CD4-positive, CD25-positive, alpha-beta regulatory T cell (primary cell): ENCODE data around the gene FIP1L1. TPM values are rescaled to one million over a fixed set of nuclear protein-coding genes. Genes with fewer than 3 reads are reported as not detected.

Experiments used
- ATAC-seq, 2 donors: fragments of 150-1000 bp; cut with Tn5 transposase; one replicate each; pipeline ENCODE4 v1.10.0; 2021; ENCODE audit warnings: low read depth in 2 of 2, moderate number of reproducible peaks in 2 of 2, moderate library complexity in 1 of 2
- DNase-seq, 3 donors: peaks; one replicate each; pipeline versions ENCODE4 v3.0.0 to v3.0.0-alpha.2; 2012 to 2022; ENCODE audit warnings: mixed read lengths in 1 of 3
- H3K27ac ChIP-seq: one replicate; pipeline ENCODE4 v1.7.0; 2013; ENCODE audit warnings: mild to moderate bottlenecking, low read length; ENCODE audit not compliant: insufficient read depth, poor library complexity, severe bottlenecking
- H3K27me3 ChIP-seq: one replicate; pipeline ENCODE4 v1.7.0; 2013; ENCODE audit warnings: low read length; ENCODE audit not compliant: control insufficient read depth, insufficient read depth
- H3K36me3 ChIP-seq: one replicate; pipeline ENCODE4 v1.7.0; 2013; ENCODE audit warnings: mild to moderate bottlenecking, low read length, moderate library complexity; ENCODE audit not compliant: control insufficient read depth, insufficient read depth
- H3K4me1 ChIP-seq: 2 replicates; pipeline ENCODE4 v1.7.0; 2013; ENCODE audit warnings: mild to moderate bottlenecking, low read length; ENCODE audit not compliant: insufficient read depth, control insufficient read depth, poor library complexity, severe bottlenecking
- H3K4me3 ChIP-seq: one replicate; pipeline ENCODE4 v1.7.0; 2013; ENCODE audit warnings: low read depth, mild to moderate bottlenecking, low read length, moderate library complexity
- H3K9me3 ChIP-seq, 2 experiments: 1 replicate in 1 of 2; 2 replicates in 1 of 2; pipeline ENCODE4 v1.7.0; 2013; ENCODE audit warnings: low read length in 2 of 2, mild to moderate bottlenecking in 1 of 2, moderate library complexity in 1 of 2; ENCODE audit not compliant: control insufficient read depth in 2 of 2
- H3K27ac Mint-ChIP-seq, 3 donors: one replicate each; pipeline ENCODE4 v1.8.0; 2020 to 2022; ENCODE audit warnings: mild to moderate bottlenecking in 3 of 3, mixed read lengths in 3 of 3, moderate library complexity in 2 of 3
- H3K27me3 Mint-ChIP-seq: one replicate; pipeline ENCODE4 v1.8.0; 2022; ENCODE audit warnings: mild to moderate bottlenecking, mixed read lengths
- H3K36me3 Mint-ChIP-seq: one replicate; pipeline ENCODE4 v1.8.0; 2020; ENCODE audit warnings: mixed read lengths
- H3K4me1 Mint-ChIP-seq, 4 donors: one replicate each; pipeline ENCODE4 v1.8.0; 2020 to 2022; ENCODE audit warnings: mixed read lengths in 4 of 4, mild to moderate bottlenecking in 1 of 4
- H3K4me3 Mint-ChIP-seq, 4 donors: one replicate each; pipeline ENCODE4 v1.8.0; 2020 to 2022; ENCODE audit warnings: mild to moderate bottlenecking in 4 of 4, mixed read lengths in 4 of 4, moderate library complexity in 3 of 4
- H3K9me3 Mint-ChIP-seq, 7 donors: one replicate each; pipeline ENCODE4 v1.8.0; 2020 to 2022; ENCODE audit warnings: mixed read lengths in 7 of 7, mild to moderate bottlenecking in 3 of 7, moderate library complexity in 2 of 7
- polyA plus RNA-seq, 4 donors: library from polyadenylated mRNA; unstranded; fragments of 300-500 nt; fragmentation: Illumina TruSeq; gene quantifications; one replicate each; pipeline ENCODE4 v1.2.3, GENCODE V29; 2021
- total RNA-seq: library from RNA; stranded (reverse); gene quantifications from one replicate; pipeline ENCODE4 v1.2.3, GENCODE V29; 2022

Gene FIP1L1
- total and polyA plus RNA-seq, 5 donors from 2014 or later: 68.7 to 78.1 (median 70.9) TPM

GRCh38 chr4:53366301-53366716, 11.1 kb upstream of the FIP1L1 start:
- Mint-ChIP-seq H3K4me1 (peaks cover 22 to 49% (median 33%) of the 10 kb centered on the region in 4 donors), H3K4me3 (peak overlapping the region; percentile 93 to 98 (median 96)), H3K27ac (peak overlapping the region; percentile 98 to 99 (median 98)), H3K27me3 (peaks cover 30% of the 10 kb centered on the region), H3K36me3 (no peaks in the 10 kb centered on the region), H3K9me3 (peaks cover 0 to 2% (median 0%) of the 10 kb centered on the region in 7 donors)
- H3K36me3 ChIP-seq: no peaks in the 10 kb centered on the region
- no peak for DNase-seq
- H3K4me1 ChIP-seq: peaks cover 34% of the 10 kb centered on the region
- peaks cover 19% of the 10 kb centered on the region for H3K27me3 ChIP-seq
- peak overlapping the region; percentile 84 for H3K27ac ChIP-seq
- no peaks in the 10 kb centered on the region for H3K9me3 ChIP-seq
- no peak for ATAC-seq
- peak overlapping the region; percentile 95 for H3K4me3 ChIP-seq

DNA sequence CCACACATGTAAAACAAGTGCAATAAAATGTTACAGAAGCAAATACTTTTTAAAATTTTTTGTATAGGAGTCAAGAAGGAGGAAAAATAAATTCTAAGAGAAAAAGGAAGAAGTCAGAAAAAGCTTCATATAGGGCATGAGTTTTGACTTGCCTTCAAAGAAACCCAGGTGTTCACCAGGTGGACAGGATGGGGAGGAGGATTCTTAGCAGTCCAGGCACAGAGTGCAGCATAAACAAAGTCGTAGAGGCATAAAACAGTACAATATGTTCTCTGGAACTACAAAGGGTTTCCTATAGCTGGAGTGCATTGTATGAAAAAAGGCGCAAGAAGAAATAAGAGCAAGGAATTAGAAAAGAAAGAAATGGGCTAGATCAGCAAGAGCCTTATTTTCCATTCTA, 9.7 kb upstream of the FIP1L1 start:
- H3K27me3 ChIP-seq: peaks cover 28% of the 10 kb centered on the region
- Mint-ChIP-seq H3K4me3 (peak overlapping the region in 2 of 4 donors; percentile 47 to 98), H3K4me1 (peaks cover 12 to 38% (median 23%) of the 10 kb centered on the region in 4 donors), H3K36me3 (no peaks in the 10 kb centered on the region), H3K27me3 (peaks cover 36% of the 10 kb centered on the region), H3K9me3 (peaks cover 0 to 4% (median 0%) of the 10 kb centered on the region in 7 donors), H3K27ac (peak overlapping the region in 1 of 3 donors; percentile 4)
- no peaks in the 10 kb centered on the region for H3K36me3 ChIP-seq
- ATAC-seq (no peak), DNase-seq (no peak)
- H3K27ac ChIP-seq: no peak overlapping the region
- no peaks in the 10 kb centered on the region for H3K9me3 ChIP-seq
- H3K4me1 ChIP-seq: peaks cover 24% of the 10 kb centered on the region
- no peak overlapping the region for H3K4me3 ChIP-seq

DNA sequence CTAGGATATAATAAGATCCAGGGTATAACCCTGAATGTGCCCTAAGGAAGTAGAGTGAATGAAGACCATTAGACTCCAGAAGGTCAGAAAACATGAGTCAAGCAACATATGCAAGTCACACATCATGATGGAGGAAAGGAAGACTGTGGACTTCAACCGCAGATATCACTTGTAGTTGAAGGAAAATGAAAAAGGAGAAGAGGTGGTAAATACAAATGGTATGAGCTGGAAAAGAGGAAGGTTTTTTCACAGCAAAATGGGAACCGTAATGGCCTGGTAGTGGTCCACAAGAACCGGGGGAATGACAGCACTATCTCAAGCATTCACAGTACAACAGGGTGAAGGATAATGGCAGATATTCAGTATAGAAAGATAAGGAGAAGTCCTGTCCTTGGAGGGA, 6.4 kb upstream of the FIP1L1 start:
- Histone ChIP-seq H3K4me1 (peaks cover 7% of the 10 kb centered on the region), H3K36me3 (no peaks in the 10 kb centered on the region), H3K27ac (no peak overlapping the region), H3K4me3 (no peak overlapping the region), H3K27me3 (peaks cover 34% of the 10 kb centered on the region), H3K9me3 (no peaks in the 10 kb centered on the region)
- DNase-seq (no peak), ATAC-seq (no peak)
- Mint-ChIP-seq H3K4me3 (no peak overlapping the region), H3K4me1 (peaks cover 0 to 13% (median 9%) of the 10 kb centered on the region in 4 donors), H3K9me3 (peaks cover 0 to 4% (median 0%) of the 10 kb centered on the region in 7 donors), H3K27ac (no peak overlapping the region), H3K36me3 (no peaks in the 10 kb centered on the region), H3K27me3 (peaks cover 55% of the 10 kb centered on the region)

DNA sequence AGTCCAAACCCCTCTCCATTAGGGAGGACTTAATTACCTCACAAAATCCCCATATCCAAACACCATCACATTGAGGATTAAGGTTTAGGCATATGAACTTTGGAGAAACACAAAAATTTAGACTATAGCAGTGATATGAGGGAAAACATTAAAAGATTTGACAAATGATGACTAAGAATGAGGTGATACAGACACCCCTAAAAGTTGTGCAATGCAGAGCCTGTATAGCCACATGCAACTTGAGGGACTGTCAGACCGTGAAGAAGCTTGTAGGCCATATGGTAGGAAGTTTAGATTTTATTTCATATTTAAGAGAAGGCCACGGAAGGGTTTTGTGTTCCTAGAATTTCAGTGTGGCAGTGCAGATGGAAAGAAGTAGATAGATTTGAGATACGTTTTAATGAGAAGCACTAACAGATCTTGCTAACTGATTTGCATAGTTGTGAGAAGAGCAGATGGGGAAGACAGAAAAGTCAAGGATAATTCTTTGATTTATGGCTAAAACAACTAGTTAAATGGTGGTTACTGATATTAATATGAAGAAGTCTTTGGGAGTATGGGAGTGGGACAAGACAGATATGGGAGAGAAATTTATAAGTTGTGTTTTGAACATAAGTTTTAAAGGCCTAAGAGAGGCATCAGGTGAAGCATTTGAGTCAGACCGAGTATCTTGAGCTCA, 5.5 kb upstream of the FIP1L1 start:
- Histone ChIP-seq H3K27ac (no peak overlapping the region), H3K9me3 (no peaks in the 10 kb centered on the region), H3K36me3 (no peaks in the 10 kb centered on the region), H3K4me1 (peaks cover 2% of the 10 kb centered on the region), H3K27me3 (peaks cover 34% of the 10 kb centered on the region), H3K4me3 (no peak overlapping the region)
- DNase-seq (no peak), ATAC-seq (no peak)
- H3K4me1 Mint-ChIP-seq: peaks cover 5 to 7% (median 7%) of the 10 kb centered on the region in 4 donors
- H3K36me3 Mint-ChIP-seq: no peaks in the 10 kb centered on the region
- H3K4me3 Mint-ChIP-seq: peak overlapping the region in 1 of 4 donors; percentile 8
- H3K27ac Mint-ChIP-seq: no peak overlapping the region
- H3K9me3 Mint-ChIP-seq: peaks cover 0 to 4% (median 0%) of the 10 kb centered on the region in 7 donors
- H3K27me3 Mint-ChIP-seq: peaks cover 59% of the 10 kb centered on the region

DNA sequence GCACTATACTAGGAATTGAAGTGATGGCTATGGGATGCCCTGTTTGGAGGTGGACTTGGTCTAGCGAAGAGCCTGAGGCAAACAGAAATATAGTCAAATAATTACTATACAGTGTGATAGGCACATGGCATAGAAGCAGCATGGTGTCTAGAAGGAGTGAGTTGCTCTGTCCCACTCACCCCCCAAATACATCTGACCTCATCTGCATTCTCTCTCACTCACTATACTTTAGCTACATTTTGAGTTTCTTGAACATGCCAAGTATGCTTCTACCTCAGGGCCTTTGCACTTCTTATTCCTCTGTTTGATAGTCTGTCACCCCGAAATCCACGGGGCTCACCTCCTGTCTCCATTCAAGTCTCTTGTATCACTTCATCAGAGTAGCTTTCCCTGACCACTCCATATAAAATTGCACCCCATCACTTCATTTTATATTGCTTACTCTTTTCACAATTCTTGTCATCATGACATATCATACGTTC, 2.6 kb upstream of the FIP1L1 start:
- Mint-ChIP-seq H3K36me3 (peaks cover 3% of the 10 kb centered on the region), H3K4me1 (peaks cover 17 to 28% (median 20%) of the 10 kb centered on the region in 4 donors), H3K9me3 (peaks cover 0 to 4% (median 0%) of the 10 kb centered on the region in 7 donors), H3K27ac (peak overlapping the region in 1 of 3 donors; percentile 34), H3K4me3 (peak overlapping the region in 1 of 4 donors; percentile 60), H3K27me3 (peaks cover 49% of the 10 kb centered on the region)
- H3K27me3 ChIP-seq: peaks cover 21% of the 10 kb centered on the region
- H3K9me3 ChIP-seq: no peaks in the 10 kb centered on the region
- ATAC-seq: no peak
- peaks cover 23% of the 10 kb centered on the region for H3K4me1 ChIP-seq
- no peak for DNase-seq
- no peaks in the 10 kb centered on the region for H3K36me3 ChIP-seq
- no peak overlapping the region for H3K4me3 ChIP-seq
- no peak overlapping the region for H3K27ac ChIP-seq

DNA sequence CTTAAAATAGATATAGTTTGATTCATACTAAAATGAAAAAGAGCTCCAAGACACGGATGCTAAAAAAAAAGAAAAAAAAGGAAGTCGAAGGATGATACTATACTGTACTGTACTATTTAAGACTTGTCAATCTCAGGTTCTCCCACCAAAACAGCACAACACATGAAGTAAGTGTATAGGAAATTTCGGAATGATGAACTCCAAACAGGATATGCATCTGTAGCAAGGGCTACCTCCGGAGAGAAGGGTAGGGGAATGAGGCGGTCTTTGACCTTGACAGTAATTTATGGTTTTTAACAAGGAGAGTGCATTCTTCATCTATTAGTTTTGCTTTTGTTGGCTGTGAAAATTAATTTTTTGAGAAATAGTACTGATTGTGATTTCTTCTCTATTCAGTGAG, 541 bp upstream of the FIP1L1 start:
- DNase-seq (no peak), ATAC-seq (no peak)
- peak overlapping the region; percentile 88 for H3K27ac ChIP-seq
- peaks cover 3% of the 10 kb centered on the region for H3K36me3 Mint-ChIP-seq
- H3K4me3 ChIP-seq: peak overlapping the region; percentile 87
- peaks cover 27% of the 10 kb centered on the region for H3K4me1 ChIP-seq
- peaks cover 0 to 1% (median 0%) of the 10 kb centered on the region in 7 donors for H3K9me3 Mint-ChIP-seq
- peak overlapping the region; percentile 33 to 100 (median 97) for H3K27ac Mint-ChIP-seq
- H3K27me3 ChIP-seq: peaks cover 10% of the 10 kb centered on the region
- peak overlapping the region; percentile 97 to 100 (median 98) for H3K4me3 Mint-ChIP-seq
- no peaks in the 10 kb centered on the region for H3K9me3 ChIP-seq
- peaks cover 25 to 45% (median 31%) of the 10 kb centered on the region in 4 donors for H3K4me1 Mint-ChIP-seq
- H3K27me3 Mint-ChIP-seq: peaks cover 37% of the 10 kb centered on the region
- peaks cover 3% of the 10 kb centered on the region for H3K36me3 ChIP-seq

DNA sequence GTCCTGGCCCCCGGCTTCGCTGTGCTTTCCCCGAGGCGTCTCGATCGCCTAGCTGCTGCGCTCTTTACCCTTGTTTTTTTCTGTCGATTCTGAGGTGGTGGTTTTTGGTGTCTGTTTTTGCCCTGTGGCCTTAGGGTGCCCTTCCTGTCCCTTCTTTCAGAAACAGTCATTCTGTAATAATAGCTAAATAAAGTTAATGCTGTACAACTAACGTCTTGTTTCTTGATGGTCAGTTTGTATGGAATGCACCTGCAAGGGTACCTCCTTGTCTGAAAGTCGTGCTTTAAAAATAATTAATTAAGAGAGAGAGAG, 686 bp downstream of the FIP1L1 start:
- Histone ChIP-seq H3K27me3 (peaks cover 7% of the 10 kb centered on the region), H3K4me3 (peak overlapping the region; percentile 95), H3K27ac (peak overlapping the region; percentile 88), H3K4me1 (peaks cover 31% of the 10 kb centered on the region), H3K36me3 (peaks cover 6% of the 10 kb centered on the region), H3K9me3 (no peaks in the 10 kb centered on the region)
- Mint-ChIP-seq H3K36me3 (peaks cover 8% of the 10 kb centered on the region), H3K4me3 (peak overlapping the region; percentile 97 to 100 (median 98)), H3K27ac (peak overlapping the region; percentile 97 to 100 (median 98)), H3K9me3 (peaks cover 0 to 1% (median 0%) of the 10 kb centered on the region in 7 donors), H3K27me3 (peaks cover 30% of the 10 kb centered on the region), H3K4me1 (peaks cover 31 to 54% (median 36%) of the 10 kb centered on the region in 4 donors)
- DNase-seq (no peak), ATAC-seq (no peak)
